GM21723 (cell line): ENCODE measurements around the gene PAFAH1B1.

ENCODE experiments used
- ATAC-seq: cut with Tn5 transposase; IDR thresholded peaks from one replicate; pipeline ENCODE4 v1.9.1; 2021; ENCODE audit warnings: mild to moderate bottlenecking, moderate library complexity; ENCODE audit not compliant: unreplicated experiment

The PAFAH1B1 gene

DNA sequence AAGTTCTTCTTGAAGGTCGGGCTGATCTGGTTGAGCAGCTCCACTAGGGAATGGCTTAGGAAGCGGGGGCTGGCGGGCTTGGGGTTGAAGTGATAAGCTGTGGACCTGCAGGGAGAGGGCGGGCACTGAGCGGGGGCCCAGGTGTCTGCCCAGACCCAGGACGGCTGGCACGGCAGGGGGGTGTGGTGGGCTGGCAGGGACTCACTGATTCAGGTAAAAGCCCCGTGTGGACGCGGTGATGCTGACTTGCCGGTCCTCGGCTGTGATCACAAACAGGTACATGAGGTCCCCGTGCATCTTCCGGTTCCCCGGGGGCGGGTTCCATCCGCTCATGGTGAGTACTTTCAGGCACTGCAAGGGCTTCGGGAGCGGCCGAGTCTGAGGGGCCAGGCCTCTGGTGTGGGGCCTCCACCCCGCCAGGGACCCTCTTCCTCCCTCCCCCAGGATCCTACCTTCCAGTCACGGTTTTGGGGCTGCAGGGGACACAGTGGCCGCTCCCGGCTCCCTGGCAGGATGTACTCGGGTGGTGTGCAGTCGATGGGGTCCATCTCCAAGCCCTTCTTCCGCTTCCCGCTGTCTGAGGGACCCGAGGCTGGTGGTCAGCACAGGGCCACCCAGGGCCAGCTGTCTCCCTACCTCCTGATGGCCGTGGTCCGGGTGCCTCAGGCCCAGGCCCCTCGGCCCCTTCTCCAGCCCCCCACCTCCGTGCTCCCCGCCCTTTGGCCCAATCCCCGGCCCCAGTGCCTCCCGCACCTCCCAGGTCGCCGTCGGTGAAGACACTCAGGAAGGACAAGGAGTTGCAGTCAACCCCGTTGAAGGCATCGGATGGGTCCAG is 107.9 kb downstream of the PAFAH1B1 start:
- ATAC-seq: no peak

- no peak for ATAC-seq
Measured at GRCh38 chr17:2701996-2702741, 108.7 kb downstream of the PAFAH1B1 start.

GRCh38 chr17:2703181-2703580 is 109.7 kb downstream of the PAFAH1B1 start:
- no peak for ATAC-seq

DNA sequence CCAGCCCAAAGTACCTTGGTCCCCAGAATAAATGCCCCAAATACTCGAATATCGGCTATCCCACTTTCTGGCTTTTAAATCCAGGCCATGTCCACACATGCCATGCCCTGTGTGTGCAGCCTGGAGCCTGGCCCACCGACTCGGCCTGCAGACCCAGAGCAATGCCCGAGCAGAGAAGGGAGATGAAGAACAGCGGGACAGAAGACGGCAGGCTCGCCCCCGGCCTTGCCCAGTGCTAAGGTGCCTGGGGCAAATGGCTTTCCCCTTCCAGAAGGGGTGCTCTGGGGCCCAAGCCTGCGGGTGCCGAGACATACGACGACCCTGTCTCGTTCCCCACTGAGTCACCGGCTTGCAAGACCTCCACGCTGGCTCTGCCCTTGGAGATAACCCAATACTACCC is 110.2 kb downstream of the PAFAH1B1 start:
- no peak for ATAC-seq

DNA sequence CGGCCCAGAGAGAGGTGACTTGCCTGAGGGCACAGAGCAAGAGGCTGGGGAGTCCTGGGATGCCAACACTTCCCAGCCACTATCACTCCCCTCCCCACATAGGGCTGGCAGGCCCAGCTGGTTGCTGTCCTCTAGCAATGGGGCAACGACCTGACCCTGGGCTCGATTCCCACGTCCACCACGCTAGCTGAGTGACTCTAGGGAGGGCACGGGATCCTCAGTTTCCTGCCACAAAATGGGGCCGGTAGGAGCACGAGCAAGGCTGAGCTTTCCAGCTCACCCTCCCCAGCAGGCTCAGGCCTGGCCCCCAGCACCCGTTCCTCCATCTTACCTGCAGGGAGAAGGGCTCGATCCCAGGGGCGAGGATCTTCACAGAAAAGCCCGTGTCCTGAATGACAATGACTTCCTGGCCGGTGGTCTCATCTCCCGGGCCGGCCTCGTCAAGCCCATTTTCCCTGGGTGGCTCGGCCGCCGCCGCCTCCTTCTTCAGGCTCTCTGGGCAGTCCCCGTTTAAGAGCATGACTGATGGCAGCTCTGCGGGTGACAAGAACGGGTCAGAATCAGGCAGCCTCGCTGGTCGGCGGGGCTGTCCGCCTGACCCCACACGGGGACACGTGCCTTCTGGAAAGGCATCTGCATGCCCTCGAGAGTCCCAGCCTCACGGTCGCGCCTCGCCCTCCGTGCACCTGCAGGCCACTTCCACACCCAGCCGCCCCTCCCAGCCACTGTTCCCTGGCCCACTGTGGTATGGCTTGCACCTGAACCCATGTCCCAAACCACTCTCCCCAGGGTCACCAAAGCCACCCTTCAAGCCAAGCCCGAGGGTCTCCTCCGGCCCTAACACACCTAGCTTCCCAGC is 110.8 kb downstream of the PAFAH1B1 start:
- ATAC-seq: no peak

DNA sequence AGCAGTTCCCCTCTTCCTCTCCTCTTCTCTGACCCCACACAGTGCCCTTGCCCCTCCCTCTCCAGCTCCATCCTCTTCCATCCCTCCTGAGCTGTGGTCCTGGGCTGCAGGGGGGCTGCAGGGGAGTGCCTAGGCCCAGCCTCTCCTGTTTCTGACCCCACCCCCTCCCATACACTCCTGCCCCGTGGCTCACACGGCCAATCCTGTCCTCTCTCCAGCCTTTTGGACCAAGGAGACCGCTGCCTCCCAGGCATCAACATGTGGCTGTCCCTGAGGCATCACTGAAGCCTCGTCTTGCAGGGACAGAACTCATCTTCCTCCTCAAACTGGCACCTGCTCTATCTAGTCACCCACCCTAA is 111.4 kb downstream of the PAFAH1B1 start:
- no peak for ATAC-seq

DNA sequence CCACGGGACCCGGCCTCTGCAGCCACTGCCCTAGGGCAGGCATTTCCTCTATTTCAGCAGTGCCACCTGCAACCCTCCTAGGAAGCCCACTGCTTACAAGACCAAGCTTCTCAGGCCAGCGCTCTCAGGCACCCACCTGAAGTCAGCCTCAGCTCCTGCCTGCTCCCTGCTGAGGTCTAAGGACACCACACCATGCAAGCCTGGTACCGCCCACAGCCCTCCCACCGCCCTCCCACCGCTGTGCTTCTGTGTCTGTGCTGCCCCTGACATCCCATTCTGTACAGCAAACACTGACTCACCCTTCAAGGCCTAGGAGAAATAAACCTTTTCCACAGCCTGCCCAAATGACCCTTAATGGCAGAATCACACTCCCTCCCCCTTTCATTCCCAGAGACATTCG is 111.8 kb downstream of the PAFAH1B1 start:
- no peak for ATAC-seq

GRCh38 chr17:2705888-2706795 is 112.7 kb downstream of the PAFAH1B1 start:
- ATAC-seq: no peak

GRCh38 chr17:2706911-2707510 is 113.6 kb downstream of the PAFAH1B1 start:
- ATAC-seq: no peak

DNA sequence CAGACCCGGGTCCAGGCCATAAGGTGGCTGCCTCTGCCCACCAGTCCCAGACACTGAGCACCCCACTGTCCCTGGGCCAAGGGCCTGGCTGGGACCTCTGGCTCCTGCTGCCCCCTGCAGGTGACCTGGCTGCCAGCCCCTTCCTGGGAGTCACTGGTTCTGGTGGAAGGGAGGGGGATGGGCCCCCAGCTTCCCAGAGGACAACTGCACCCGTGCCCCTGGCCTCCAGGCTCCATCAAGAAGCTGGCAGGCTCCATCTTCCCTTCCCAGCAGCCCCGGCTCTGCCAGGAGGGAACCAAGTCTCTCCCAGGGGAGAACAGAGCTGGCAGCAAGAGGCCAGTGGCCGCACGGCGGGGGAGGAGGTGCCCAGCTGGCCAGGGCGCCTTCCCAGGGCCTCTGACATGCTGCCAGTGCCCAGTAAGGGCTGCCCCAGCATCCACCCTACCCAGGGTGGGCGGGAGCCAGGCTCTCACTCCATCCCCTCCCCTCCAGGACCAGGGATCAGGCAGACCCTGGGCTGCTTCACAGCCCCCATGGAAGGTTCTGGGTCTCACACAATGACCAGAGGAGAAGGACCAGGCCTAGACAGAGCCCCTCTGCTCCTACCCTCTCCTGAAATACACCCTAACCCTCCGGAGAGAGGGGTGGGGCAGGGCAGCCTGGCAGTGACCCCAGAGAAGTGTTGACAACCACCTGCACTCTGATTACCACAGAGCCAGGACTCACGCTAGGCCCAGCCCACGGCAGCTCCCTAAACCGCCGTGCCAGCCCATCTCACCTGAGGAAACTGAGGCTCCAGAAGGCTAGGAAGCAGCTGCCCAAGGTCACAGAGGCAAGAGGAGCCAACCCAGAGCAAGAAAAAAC is 114.5 kb downstream of the PAFAH1B1 start:
- ATAC-seq: no peak

DNA sequence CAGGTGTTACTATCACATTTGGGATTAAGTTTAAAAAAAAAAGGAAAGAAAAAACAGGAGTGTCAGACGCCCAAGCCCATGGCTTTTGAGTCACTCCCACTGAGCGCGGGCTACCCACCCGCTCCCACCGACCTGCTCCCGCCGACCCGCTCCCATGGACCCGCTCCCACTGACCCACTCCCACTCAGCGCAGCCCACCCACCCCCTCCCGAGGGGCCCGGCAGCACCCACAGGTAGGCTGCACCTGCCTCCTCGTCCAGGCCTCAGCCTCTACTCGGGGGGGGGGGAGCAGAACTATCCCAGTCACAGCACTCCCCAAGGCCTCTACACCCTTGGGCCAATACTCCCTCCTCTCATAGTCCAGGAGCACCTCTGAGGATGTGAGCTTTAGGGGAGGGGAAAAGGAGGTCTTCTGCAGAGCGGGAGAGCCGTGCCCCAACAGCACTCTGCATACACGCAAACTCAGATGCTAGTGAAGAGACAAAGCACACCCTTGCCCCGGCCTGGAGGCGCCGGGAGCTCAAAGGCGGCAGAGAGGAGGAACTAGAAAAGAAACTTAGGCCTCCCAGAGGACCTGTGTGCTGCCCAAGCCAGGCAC is 115.2 kb downstream of the PAFAH1B1 start:
- ATAC-seq: no peak

DNA sequence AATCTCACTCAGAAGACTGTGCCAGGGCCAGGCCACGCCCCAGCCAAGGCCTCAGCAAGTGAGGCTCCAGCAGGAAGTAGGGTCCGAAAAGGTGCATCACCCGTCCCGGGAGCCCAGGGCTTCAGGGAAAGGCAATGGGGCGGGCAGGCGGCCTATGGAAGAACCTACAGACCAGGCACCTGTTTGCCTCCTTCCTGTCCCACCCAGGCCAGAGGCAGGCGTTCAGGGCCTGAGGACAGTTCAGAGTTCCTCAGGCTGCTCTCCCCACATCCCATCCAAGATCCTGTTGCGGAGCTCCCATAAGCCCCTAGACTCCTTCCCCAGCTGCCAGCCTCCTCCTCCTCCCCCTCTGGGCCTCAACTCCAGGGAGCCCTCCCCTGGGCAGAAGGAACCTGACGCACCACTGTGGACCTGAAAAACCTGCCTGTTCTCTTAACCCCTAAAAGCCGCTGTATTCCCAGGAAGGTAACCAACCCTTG is 115.8 kb downstream of the PAFAH1B1 start:
- ATAC-seq: peak; percentile 33

- ATAC-seq: no peak
Measured at GRCh38 chr17:2710071-2710802, 116.8 kb downstream of the PAFAH1B1 start.

- peak; percentile 38 for ATAC-seq
Measured at GRCh38 chr17:2710803-2711607, 117.6 kb downstream of the PAFAH1B1 start.

GRCh38 chr17:2711608-2712299 is 118.3 kb downstream of the PAFAH1B1 start, which contains the start of gene CLUH:
CLUH (minus strand) TSS chr17:2711764; CDS start chr17:2711661, 103 bp downstream.
- peak; percentile 68 for ATAC-seq
